Progenitor cell of endocrine pancreas (in vitro differentiated cells): Measurements from ENCODE around the gene MBD3L2B. TPM values are rescaled to one million over a fixed set of nuclear protein-coding genes. Genes with fewer than 3 reads are reported as not detected.
"Not testable (repeated sequence)": the region's sequence is repeated elsewhere in the genome, so short reads cannot be mapped to it uniquely, and the experiment has no call there.

Experiments
- DNase-seq: peaks from one replicate; pipeline ENCODE4 v3.0.0; 2021; ENCODE audit warnings: low spot score; ENCODE audit not compliant: unreplicated experiment
- H3K27ac Mint-ChIP-seq: 2 replicates; pipeline ENCODE4 v1.8.0; 2021; ENCODE audit warnings: mild to moderate bottlenecking, moderate library complexity, mixed read lengths
- H3K27me3 Mint-ChIP-seq: 2 replicates; pipeline ENCODE4 v1.8.0; 2021; ENCODE audit warnings: mixed read lengths
- H3K36me3 Mint-ChIP-seq: 2 replicates; pipeline ENCODE4 v1.8.0; 2022; ENCODE audit warnings: mixed read lengths; ENCODE audit not compliant: insufficient read depth
- H3K4me1 Mint-ChIP-seq: 2 replicates; pipeline ENCODE4 v1.8.0; 2021; ENCODE audit warnings: low read depth, mixed read lengths
- H3K4me3 Mint-ChIP-seq: 2 replicates; pipeline ENCODE4 v1.8.0; 2021; ENCODE audit warnings: low read depth, mild to moderate bottlenecking, moderate library complexity, mixed read lengths
- H3K9me3 Mint-ChIP-seq: 2 replicates; pipeline ENCODE4 v1.8.0; 2021; ENCODE audit warnings: low read depth, mixed read lengths
- total RNA-seq: library from RNA; stranded (reverse); gene quantifications from 2 replicates; pipeline ENCODE4 v1.2.1, GENCODE V29; 2021
- TF ChIP-seq, protein P1 (sequence below): fragments of 200-600 bp; sonication (generic); IDR thresholded peaks from one replicate; pipeline ENCODE4 v1.5.0; 2021; ENCODE audit warnings: antibody characterized with exemption, mild to moderate bottlenecking; ENCODE audit not compliant: unreplicated experiment

The MBD3L2B gene
- total RNA-seq, 1 donor from 2014 or later: not detected

- TF ChIP-seq, protein P1, sequence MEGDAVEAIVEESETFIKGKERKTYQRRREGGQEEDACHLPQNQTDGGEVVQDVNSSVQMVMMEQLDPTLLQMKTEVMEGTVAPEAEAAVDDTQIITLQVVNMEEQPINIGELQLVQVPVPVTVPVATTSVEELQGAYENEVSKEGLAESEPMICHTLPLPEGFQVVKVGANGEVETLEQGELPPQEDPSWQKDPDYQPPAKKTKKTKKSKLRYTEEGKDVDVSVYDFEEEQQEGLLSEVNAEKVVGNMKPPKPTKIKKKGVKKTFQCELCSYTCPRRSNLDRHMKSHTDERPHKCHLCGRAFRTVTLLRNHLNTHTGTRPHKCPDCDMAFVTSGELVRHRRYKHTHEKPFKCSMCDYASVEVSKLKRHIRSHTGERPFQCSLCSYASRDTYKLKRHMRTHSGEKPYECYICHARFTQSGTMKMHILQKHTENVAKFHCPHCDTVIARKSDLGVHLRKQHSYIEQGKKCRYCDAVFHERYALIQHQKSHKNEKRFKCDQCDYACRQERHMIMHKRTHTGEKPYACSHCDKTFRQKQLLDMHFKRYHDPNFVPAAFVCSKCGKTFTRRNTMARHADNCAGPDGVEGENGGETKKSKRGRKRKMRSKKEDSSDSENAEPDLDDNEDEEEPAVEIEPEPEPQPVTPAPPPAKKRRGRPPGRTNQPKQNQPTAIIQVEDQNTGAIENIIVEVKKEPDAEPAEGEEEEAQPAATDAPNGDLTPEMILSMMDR: no peak
- Mint-ChIP-seq H3K9me3 (peaks cover 8% of the 10 kb centered on the region), H3K4me1 (peaks cover under 1% of the 10 kb centered on the region), H3K27me3 (no peaks in the 10 kb centered on the region), H3K36me3 (no peaks in the 10 kb centered on the region), H3K4me3 (no peak overlapping the region), H3K27ac (no peak overlapping the region)
- no peak for DNase-seq
Observed at GRCh38 chr19:7063764-7064418, 42.7 kb upstream of the MBD3L2B start.

- Mint-ChIP-seq H3K4me3 (no peak overlapping the region), H3K27ac (no peak overlapping the region), H3K36me3 (no peaks in the 10 kb centered on the region), H3K9me3 (peaks cover 6% of the 10 kb centered on the region), H3K4me1 (no peaks in the 10 kb centered on the region), H3K27me3 (no peaks in the 10 kb centered on the region)
- no peak for DNase-seq
- TF ChIP-seq, protein P1: no peak
Observed at GRCh38 chr19:7063339-7063738, 42.1 kb upstream of the MBD3L2B start.

GRCh38 chr19:7059977-7060376 is 38.7 kb upstream of the MBD3L2B start:
- not testable (repeated sequence) for H3K27ac Mint-ChIP-seq, H3K36me3 Mint-ChIP-seq, H3K9me3 Mint-ChIP-seq, H3K4me1 Mint-ChIP-seq, H3K4me3 Mint-ChIP-seq, DNase-seq, H3K27me3 Mint-ChIP-seq

- not testable (repeated sequence) for H3K27ac Mint-ChIP-seq, DNase-seq, H3K36me3 Mint-ChIP-seq, H3K4me1 Mint-ChIP-seq, H3K27me3 Mint-ChIP-seq, H3K4me3 Mint-ChIP-seq, H3K9me3 Mint-ChIP-seq
Observed at GRCh38 chr19:7058576-7058975, 37.3 kb upstream of the MBD3L2B start, which contains the start of gene MBD3L3. TSS of gene MBD3L3 (minus strand) at chr19:7058676. CDS start at chr19:7058605, 71 bp downstream.

- H3K9me3 Mint-ChIP-seq, H3K4me3 Mint-ChIP-seq, H3K27ac Mint-ChIP-seq, H3K36me3 Mint-ChIP-seq, DNase-seq, H3K4me1 Mint-ChIP-seq, H3K27me3 Mint-ChIP-seq: not testable (repeated sequence)
Observed at GRCh38 chr19:7056371-7056770, 35.1 kb upstream of the MBD3L2B start.

GRCh38 chr19:7055679-7056078 is 34.4 kb upstream of the MBD3L2B start:
- H3K9me3 Mint-ChIP-seq, H3K4me1 Mint-ChIP-seq, H3K27me3 Mint-ChIP-seq, H3K27ac Mint-ChIP-seq, DNase-seq, H3K4me3 Mint-ChIP-seq, H3K36me3 Mint-ChIP-seq: not testable (repeated sequence)

DNA sequence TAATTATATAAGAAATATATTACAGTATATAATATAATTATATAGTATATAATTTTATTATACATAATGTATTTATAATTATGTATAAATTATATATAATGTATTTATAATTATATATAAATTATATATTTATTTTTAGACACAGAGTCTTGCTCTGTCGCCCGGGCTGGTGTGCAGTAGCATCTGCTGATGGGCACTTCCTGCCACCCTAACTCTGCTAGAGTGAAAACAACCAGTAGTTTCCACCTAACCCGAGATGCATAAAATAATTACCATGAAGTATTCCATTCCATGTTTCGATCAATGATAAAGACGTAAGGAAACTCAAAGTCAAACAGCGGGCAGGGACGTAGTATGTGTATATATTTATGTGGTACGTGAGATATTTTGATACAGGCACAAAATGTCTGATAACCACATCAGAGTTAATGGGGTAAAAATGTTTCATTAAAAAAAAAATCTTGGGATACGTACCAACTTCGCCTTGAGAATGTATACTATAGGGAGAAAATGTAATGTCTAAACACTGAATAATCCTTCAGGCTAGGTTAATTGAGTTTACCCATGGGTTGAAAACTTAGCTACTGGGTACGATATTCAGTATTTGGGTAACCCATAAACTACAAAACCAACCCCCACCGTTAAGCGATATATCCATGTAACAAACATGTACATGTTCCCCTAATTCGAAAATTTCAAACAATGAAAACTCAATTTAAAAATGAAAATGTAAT is 33.6 kb upstream of the MBD3L2B start:
- DNase-seq, H3K9me3 Mint-ChIP-seq, H3K36me3 Mint-ChIP-seq, H3K4me1 Mint-ChIP-seq, H3K27ac Mint-ChIP-seq, H3K27me3 Mint-ChIP-seq, H3K4me3 Mint-ChIP-seq: not testable (repeated sequence)

DNA sequence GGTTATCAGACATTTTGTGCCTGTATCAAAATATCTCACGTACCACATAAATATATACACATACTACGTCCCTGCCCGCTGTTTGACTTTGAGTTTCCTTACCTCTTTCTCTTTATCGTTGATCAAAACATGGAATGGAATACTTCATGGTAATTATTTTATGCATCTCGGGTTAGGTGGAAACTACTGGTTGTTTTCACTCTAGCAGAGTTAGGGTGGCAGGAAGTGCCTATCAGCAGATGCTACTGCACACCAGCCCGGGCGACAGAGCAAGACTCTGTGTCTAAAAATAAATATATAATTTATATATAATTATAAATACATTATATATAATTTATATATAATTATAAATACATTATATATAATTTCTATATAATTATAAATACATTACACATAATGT is 31.7 kb upstream of the MBD3L2B start:
- H3K27ac Mint-ChIP-seq, H3K4me1 Mint-ChIP-seq, H3K9me3 Mint-ChIP-seq, H3K27me3 Mint-ChIP-seq, H3K4me3 Mint-ChIP-seq, DNase-seq, H3K36me3 Mint-ChIP-seq: not testable (repeated sequence)

DNA sequence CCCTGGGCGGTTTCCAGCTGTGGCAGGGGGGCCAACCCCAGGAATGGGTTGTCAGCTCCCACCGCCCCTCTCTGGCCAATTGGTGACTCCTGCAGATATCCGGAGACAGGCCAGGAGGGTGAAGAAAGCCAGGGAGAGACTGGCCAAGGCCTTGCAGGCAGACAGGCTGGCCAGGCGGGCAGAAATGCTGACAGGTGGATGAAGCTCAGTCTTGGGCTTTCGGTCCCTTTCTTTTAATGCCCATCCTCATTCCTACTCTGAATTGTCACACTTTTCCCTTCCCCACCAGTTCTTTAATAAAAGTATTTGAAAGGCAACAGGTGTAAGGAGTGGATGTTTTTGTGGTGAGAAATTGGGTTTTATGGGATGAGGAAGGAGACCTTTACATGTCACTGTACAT is 30.2 kb upstream of the MBD3L2B start:
- not testable (repeated sequence) for H3K27me3 Mint-ChIP-seq, H3K36me3 Mint-ChIP-seq, H3K9me3 Mint-ChIP-seq, H3K4me3 Mint-ChIP-seq, H3K4me1 Mint-ChIP-seq, DNase-seq, H3K27ac Mint-ChIP-seq

GRCh38 chr19:7049021-7049420 is 27.8 kb upstream of the MBD3L2B start, which contains the start of gene MBD3L2:
TSS of gene MBD3L2 (plus strand) at chr19:7049321. CDS start at chr19:7049374, 53 bp downstream.
- DNase-seq, H3K9me3 Mint-ChIP-seq, H3K36me3 Mint-ChIP-seq, H3K4me1 Mint-ChIP-seq, H3K4me3 Mint-ChIP-seq, H3K27me3 Mint-ChIP-seq, H3K27ac Mint-ChIP-seq: not testable (repeated sequence)

- not testable (repeated sequence) for H3K27ac Mint-ChIP-seq, H3K27me3 Mint-ChIP-seq, H3K4me3 Mint-ChIP-seq, H3K36me3 Mint-ChIP-seq, H3K4me1 Mint-ChIP-seq, H3K9me3 Mint-ChIP-seq, DNase-seq
Observed at GRCh38 chr19:7041563-7041962, 20.3 kb upstream of the MBD3L2B start.
